Thyroid gland (tissue), 4 donors: ENCODE results near the gene NPS. TPM values are rescaled to one million over a fixed set of nuclear protein-coding genes. Genes with fewer than 3 reads are reported as not detected.

ENCODE experiments used
- DNase-seq, 2 donors: peaks; one replicate each; pipeline ENCODE4 v3.0.0-alpha.2; 2019
- H3K27ac ChIP-seq, 3 donors: fragments of 200-600 bp; sonication (generic); 1 replicate in 2 of 3; 2 replicates in 1 of 3; pipeline ENCODE4 v1.5.1; 2016 to 2019; ENCODE audit warnings: mild to moderate bottlenecking in 1 of 3, moderate library complexity in 1 of 3
- H3K27me3 ChIP-seq: fragments of 200-600 bp; sonication (generic); one replicate; pipeline ENCODE4 v1.5.1; 2019
- H3K36me3 ChIP-seq, 2 donors: fragments of 200-600 bp; sonication (generic); one replicate each; pipeline ENCODE4 v1.5.1; 2016 to 2019
- H3K4me1 ChIP-seq, 2 donors: fragments of 200-600 bp; sonication (generic); one replicate each; pipeline ENCODE4 v1.5.1; 2017 to 2019
- H3K4me3 ChIP-seq, 3 donors: fragments of 200-600 bp; sonication (generic); replicated peaks in 1 of 3; 1 replicate in 2 of 3; 2 replicates in 1 of 3; pipeline ENCODE4 v1.5.1; 2016; ENCODE audit warnings: mild to moderate bottlenecking in 1 of 3
- H3K9me3 ChIP-seq: fragments of 200-600 bp; sonication (generic); one replicate; pipeline ENCODE4 v1.5.1; 2017
- POLR2A ChIP-seq, 2 donors: fragments of 450-650 bp; IDR thresholded peaks; one replicate each; pipeline ENCODE4 v1.6.1; 2017; ENCODE audit warnings: antibody characterized with exemption in 2 of 2, mild to moderate bottlenecking in 2 of 2, moderate library complexity in 1 of 2
- WGBS, 2 donors: methylation state at CpG; one replicate each; pipeline ENCODE4 v1.1.5; 2017; 5-methylcytosine and 5-hydroxymethylcytosine counted together
- intact Hi-C: fragments of 100-400 bp; cut with DNase I; formaldehyde crosslinking; loops from one replicate; pipeline ENCODE4 v1.15.1; 2023
- total RNA-seq, 4 donors: library from RNA; depleted of rRNA; stranded (reverse); fragments of >200 nt; gene quantifications; one replicate each; pipeline ENCODE4 v1.2.3, GENCODE V29; 2016
- TF ChIP-seq, protein P1 (sequence below), 6 experiments: fragments of 200-600 bp in 3 of 6; fragments of 450-650 bp in 3 of 6; sonication (generic) in 3 of 6; IDR thresholded peaks; one replicate each; pipeline ENCODE4 v1.5.1; 2016 to 2019; ENCODE audit warnings: antibody characterized with exemption in 6 of 6, mild to moderate bottlenecking in 2 of 6, inconsistent platforms in 1 of 6, moderate library complexity in 1 of 6

Gene NPS
- total RNA-seq, 4 donors from 2014 or later, result not detected

DNA sequence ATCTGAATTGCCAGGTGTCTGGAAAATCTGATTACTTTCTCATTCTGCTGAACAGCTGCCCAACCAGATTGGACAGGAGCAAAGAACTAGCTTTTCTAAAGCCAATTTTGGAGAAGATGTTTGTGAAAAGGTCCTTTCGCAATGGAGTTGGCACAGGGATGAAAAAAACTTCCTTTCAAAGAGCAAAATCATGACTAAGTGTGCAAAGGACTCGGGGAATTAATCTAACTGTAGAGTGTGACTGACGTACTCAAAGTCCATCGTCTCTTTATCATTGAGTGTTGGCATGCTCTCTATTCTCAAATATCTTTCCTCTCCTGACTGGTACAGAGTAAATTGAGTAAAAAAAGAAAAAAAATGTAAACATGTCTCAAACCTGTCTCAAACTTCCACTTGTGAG is 3.3 kb downstream of the NPS start:
- H3K4me1 ChIP-seq, result no peaks in the 10 kb centered on the region
- H3K27ac ChIP-seq, result no peak overlapping the region
- TF ChIP-seq, protein P1, sequence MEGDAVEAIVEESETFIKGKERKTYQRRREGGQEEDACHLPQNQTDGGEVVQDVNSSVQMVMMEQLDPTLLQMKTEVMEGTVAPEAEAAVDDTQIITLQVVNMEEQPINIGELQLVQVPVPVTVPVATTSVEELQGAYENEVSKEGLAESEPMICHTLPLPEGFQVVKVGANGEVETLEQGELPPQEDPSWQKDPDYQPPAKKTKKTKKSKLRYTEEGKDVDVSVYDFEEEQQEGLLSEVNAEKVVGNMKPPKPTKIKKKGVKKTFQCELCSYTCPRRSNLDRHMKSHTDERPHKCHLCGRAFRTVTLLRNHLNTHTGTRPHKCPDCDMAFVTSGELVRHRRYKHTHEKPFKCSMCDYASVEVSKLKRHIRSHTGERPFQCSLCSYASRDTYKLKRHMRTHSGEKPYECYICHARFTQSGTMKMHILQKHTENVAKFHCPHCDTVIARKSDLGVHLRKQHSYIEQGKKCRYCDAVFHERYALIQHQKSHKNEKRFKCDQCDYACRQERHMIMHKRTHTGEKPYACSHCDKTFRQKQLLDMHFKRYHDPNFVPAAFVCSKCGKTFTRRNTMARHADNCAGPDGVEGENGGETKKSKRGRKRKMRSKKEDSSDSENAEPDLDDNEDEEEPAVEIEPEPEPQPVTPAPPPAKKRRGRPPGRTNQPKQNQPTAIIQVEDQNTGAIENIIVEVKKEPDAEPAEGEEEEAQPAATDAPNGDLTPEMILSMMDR (IDR thresholded peaks at IDR 0.05), result no peak
- no peak for TF ChIP-seq POLR2A (IDR thresholded peaks at IDR 0.05)
- no peaks in the 10 kb centered on the region for H3K27me3 ChIP-seq
- no peak for DNase-seq
- WGBS, 2 donors, result 70 to 76% methylated on average over 4 of the region's 4 CpGs
- intact Hi-C loops, result no loop called here
- H3K4me3 ChIP-seq, result no peak overlapping the region
- no peaks in the 10 kb centered on the region for H3K9me3 ChIP-seq
- H3K36me3 ChIP-seq, result no peaks in the 10 kb centered on the region

DNA sequence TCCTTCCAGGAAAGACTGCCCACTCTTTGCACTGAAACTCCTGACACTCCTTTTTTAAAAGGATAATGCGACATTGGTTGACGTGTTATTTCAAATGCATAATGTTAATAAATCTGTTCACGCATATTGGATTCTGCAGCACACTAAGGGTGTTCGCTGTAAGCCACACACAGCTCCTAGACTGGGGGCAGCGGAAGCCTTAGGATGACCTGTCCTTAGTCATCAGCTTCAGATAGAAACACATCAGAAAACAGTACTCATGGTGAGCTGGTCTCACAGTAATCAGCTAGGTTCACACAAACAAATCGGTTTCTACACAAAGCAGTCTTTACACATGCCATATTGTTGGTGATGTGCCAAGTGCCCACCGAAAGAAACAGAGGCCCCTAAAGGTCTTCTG is 4.3 kb downstream of the NPS start:
- Histone ChIP-seq H3K27me3 (no peaks in the 10 kb centered on the region), H3K4me3 (no peak overlapping the region), H3K27ac (no peak overlapping the region), H3K4me1 (no peaks in the 10 kb centered on the region), H3K9me3 (no peaks in the 10 kb centered on the region), H3K36me3 (no peaks in the 10 kb centered on the region)
- 88 to 89% methylated on average over 7 of the region's 7 CpGs for WGBS, 2 donors
- intact Hi-C loops, result no loop called here
- DNase-seq, result no peak
- TF ChIP-seq, protein P1 (IDR thresholded peaks at IDR 0.05), result no peak
- TF ChIP-seq POLR2A (IDR thresholded peaks at IDR 0.05), result no peak

DNA sequence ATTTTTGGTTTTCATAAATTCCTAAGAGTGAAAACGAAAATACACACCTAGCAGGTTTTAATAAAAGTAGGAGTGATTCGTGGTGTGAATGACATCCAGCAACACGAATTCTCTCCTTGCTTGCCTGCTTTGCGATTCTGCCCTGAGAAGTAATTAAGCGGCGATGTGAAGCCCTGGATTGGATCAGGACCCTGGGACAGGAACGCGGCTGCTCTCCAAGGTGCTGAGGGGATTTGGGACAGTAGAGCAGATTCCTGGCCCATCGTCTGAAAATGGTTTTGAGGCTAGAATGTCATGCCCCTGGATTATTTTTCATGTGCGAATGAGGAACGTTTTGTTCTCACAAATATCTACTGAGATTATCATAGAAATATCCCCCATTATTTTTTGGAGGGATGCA is 7.8 kb downstream of the NPS start:
- WGBS, 2 donors, result 5 to 8% methylated on average over 11 of the region's 11 CpGs
- H3K4me3 ChIP-seq, result no peak overlapping the region
- no peaks in the 10 kb centered on the region for H3K4me1 ChIP-seq
- intact Hi-C loops, result no loop called here
- H3K27ac ChIP-seq, result no peak overlapping the region
- H3K36me3 ChIP-seq, result no peaks in the 10 kb centered on the region
- DNase-seq, result peak in 1 of 2 donors; percentile 24
- TF ChIP-seq, protein P1 (IDR thresholded peaks at IDR 0.05), result no peak
- no peak for TF ChIP-seq POLR2A (IDR thresholded peaks at IDR 0.05)
- no peaks in the 10 kb centered on the region for H3K27me3 ChIP-seq
- no peaks in the 10 kb centered on the region for H3K9me3 ChIP-seq

DNA sequence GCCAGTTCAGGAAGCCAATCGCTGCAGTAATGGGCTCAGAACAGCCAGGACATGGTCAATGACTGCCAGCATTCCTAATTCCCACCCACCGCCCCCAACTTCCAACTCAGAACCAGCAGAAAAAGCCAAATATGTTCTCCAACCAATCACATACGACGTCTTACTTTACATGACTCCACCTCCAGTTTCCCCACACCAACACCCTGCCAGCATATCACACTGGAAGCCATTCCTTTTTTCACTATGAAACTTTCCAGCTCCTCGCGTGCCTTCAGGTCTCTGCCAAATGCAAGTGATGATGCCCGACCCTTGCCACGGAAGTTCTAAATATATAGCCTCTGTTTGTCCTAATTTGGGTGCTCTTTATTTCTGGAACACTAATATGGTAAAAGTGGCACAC is 12.5 kb downstream of the NPS start:
- intact Hi-C loops, result no loop called here
- DNase-seq, result no peak
- H3K9me3 ChIP-seq, result no peaks in the 10 kb centered on the region
- no peaks in the 10 kb centered on the region for H3K36me3 ChIP-seq
- H3K4me3 ChIP-seq, result no peak overlapping the region
- H3K4me1 ChIP-seq, result no peaks in the 10 kb centered on the region
- no peaks in the 10 kb centered on the region for H3K27me3 ChIP-seq
- TF ChIP-seq, protein P1 (IDR thresholded peaks at IDR 0.05), result no peak
- TF ChIP-seq POLR2A (IDR thresholded peaks at IDR 0.05), result no peak
- WGBS, 2 donors, result 67 to 72% methylated on average over 8 of the region's 8 CpGs
- H3K27ac ChIP-seq, result no peak overlapping the region

DNA sequence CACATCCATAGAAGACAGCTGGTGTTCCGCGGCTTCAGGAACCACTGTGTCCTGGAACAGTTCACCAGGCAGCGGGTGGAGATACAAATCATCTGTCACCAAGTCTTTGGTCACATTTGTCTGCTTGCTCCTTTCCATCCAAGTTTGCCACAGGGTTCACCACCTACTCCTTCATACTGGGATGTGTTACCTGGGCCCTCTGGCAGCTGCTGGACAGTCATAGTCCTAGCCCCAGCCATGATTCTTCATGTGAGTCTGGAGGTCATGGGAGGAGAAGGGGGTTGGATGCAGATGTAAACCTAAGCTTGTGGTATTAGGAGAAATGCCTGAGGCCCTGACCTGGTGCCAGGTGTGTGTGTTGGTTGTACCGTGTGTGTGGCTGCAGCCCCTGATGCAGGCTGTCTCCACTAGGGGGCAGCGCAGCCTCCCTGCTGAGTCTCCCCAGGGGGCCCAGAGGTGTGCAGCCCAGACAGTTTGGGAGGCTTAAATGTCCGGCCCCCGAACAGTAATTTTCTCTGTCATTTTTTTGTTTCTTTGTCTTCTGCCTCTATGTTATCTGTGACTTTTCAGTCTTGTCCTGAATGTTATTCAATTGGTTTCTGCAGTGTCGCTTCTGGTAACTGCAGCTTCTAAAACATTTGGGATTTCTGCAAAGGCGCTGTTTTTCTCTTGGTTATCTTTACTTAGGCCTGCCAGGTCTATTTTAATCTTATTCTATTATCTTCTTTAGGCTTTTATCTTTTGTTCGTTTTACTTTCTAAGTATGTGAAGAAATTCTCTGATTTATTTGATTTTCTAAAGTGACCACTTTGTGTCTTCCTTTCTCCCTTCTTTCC is 14.8 kb downstream of the NPS start:
- Histone ChIP-seq H3K36me3 (no peaks in the 10 kb centered on the region), H3K27ac (no peak overlapping the region), H3K27me3 (no peaks in the 10 kb centered on the region), H3K4me1 (no peaks in the 10 kb centered on the region), H3K4me3 (no peak overlapping the region), H3K9me3 (no peaks in the 10 kb centered on the region)
- DNase-seq, result peak; percentile 6 to 13
- intact Hi-C loops, result no loop called here
- WGBS, 2 donors, result 66 to 68% methylated on average over 9 to 10 of the region's 10 CpGs
- TF ChIP-seq, protein P1 (IDR thresholded peaks at IDR 0.05), result peak in 5 of 6 experiments; percentile 11 to 50 (median 22)
- no peak for TF ChIP-seq POLR2A (IDR thresholded peaks at IDR 0.05)
